SJCRH30 (cell line): ENCODE results near the gene PRTFDC1. TPM values are rescaled to one million over a fixed set of nuclear protein-coding genes. Genes with fewer than 3 reads are reported as not detected.
"Not testable (repeated sequence)": the region's sequence is repeated elsewhere in the genome, so short reads cannot be mapped to it uniquely, and the experiment has no call there.

ENCODE experiments used
- DNase-seq, 2 experiments: peaks; one replicate each; pipeline ENCODE4 v3.0.0-alpha.2; 2015 to 2020
- H3K27ac ChIP-seq: fragments of 250-450 bp; sonication (Bioruptor Pico); 2 replicates; pipeline ENCODE4 v1.5.1; 2020; ENCODE audit warnings: mild to moderate bottlenecking, moderate library complexity
- H3K27me3 ChIP-seq: fragments of 250-450 bp; sonication (Bioruptor Pico); 2 replicates; pipeline ENCODE4 v1.5.1; 2020; ENCODE audit warnings: mild to moderate bottlenecking, moderate library complexity
- H3K36me3 ChIP-seq: fragments of 250-450 bp; sonication (Bioruptor Pico); 2 replicates; pipeline ENCODE4 v1.5.1; 2020; ENCODE audit warnings: mild to moderate bottlenecking, moderate library complexity
- H3K4me1 ChIP-seq: fragments of 250-450 bp; sonication (Bioruptor Pico); 2 replicates; pipeline ENCODE4 v1.5.1; 2020; ENCODE audit warnings: mild to moderate bottlenecking, moderate library complexity
- H3K4me3 ChIP-seq: fragments of 250-450 bp; sonication (Bioruptor Pico); 2 replicates; pipeline ENCODE4 v1.5.1; 2020; ENCODE audit warnings: mild to moderate bottlenecking, moderate library complexity
- H3K9me3 ChIP-seq: fragments of 250-450 bp; sonication (Bioruptor Pico); replicated peaks from 2 replicates; pipeline ENCODE4 v1.5.1; 2020; ENCODE audit warnings: mild to moderate bottlenecking, moderate library complexity
- total RNA-seq: library from RNA; depleted of rRNA; stranded (reverse); fragments of >200 nt; shearing (Covaris generic); gene quantifications from 2 replicates; pipeline ENCODE4 v1.2.3, GENCODE V29; 2014

The PRTFDC1 gene
- total RNA-seq, 1 experiment from 2014 or later = 0.08 TPM

DNA sequence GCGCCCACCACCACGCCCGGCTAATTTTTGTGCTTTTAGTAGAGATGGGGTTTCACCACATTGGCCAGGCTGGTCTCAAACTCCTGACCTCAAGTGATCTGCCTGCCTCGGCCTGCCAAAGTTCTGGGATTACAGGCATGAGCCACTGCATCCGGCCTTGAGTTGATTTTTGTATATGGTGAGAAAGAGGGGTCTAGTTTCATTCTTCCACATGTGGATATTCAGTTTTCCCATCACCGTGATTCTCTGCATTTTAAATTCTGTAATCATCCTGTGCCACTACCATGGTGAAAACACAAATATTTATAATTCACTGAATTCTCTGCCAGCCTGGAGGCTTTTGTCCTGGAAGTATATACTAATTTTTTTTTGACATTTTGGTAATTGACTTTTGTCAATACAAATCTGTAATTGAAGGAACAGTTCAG, 5.2 kb upstream of the PRTFDC1 start:
- H3K9me3 ChIP-seq, H3K27me3 ChIP-seq, H3K36me3 ChIP-seq, H3K4me3 ChIP-seq, H3K4me1 ChIP-seq, H3K27ac ChIP-seq, DNase-seq: not testable (repeated sequence)

DNA sequence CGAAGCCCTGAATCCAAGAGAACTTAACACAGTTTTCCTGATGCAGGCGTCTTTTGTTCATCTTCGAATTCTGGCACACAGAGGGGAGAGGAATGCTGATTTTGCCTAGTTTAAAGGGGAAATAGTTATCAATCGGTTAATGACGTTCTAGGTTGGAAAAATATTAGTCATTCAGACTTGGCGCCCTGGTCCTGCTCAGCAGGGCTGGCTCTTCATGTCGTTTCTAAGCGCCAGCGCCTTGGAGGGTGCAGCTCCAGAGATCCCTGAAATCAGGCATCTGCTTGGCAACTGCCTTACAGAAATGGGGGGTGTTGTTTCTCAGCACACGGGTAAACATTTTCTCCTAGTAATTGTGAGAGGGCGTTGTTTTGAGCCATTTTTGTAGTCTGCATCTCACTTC, 1.3 kb upstream of the PRTFDC1 start:
- Histone ChIP-seq H3K9me3 (no peaks in the 10 kb centered on the region), H3K4me3 (no peak overlapping the region), H3K27me3 (no peaks in the 10 kb centered on the region), H3K4me1 (no peaks in the 10 kb centered on the region), H3K36me3 (no peaks in the 10 kb centered on the region), H3K27ac (no peak overlapping the region)
- DNase-seq = no peak

DNA sequence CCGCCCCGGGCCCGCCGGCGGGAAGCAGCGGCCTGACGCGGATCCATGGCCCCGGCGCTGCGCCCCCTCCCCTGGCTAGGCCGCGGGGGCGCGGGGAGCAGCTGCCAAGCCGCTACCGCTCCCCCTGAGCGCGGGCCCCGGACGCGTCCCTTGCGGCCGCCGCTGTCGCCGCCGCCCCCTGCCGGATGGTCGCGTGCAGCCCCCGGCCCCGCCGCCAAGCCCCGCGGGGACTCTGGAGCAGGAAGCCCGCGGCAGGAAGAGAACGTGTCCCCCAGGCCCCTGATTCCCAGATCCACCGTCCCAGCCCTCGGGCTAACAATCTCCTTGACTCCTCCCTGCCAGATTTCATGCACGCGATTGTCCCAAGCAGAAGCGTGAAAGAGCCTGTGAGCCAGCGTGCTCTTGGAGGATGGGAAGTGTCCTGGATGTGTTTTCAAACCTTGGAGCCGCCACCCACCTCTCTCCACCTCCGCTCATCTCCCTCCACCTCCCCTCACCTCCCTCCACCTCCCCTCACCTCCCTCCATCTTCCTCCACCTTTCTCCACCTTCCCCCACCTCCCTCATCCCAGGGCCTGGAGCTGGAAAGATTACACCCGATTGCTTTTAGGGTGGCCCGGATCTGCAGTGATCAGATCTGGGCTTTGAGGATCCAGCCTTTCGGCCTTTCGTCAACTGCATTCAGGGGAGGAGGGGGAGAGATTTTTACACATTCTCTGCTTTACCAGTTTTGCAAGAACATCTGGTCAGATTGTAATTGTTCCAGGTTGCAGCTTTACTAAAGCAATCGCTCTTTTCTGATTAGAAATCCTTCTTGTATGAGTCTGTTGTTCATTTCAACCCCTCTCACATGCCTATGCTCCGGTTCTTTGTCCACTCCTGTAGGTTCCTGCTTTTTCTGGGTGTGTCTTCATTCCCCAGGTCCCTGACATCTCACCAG, 570 bp upstream of the PRTFDC1 start:
- no peaks in the 10 kb centered on the region for H3K36me3 ChIP-seq
- no peaks in the 10 kb centered on the region for H3K9me3 ChIP-seq
- H3K4me3 ChIP-seq = no peak overlapping the region
- no peaks in the 10 kb centered on the region for H3K27me3 ChIP-seq
- no peak overlapping the region for H3K27ac ChIP-seq
- no peaks in the 10 kb centered on the region for H3K4me1 ChIP-seq
- no peak for DNase-seq

DNA sequence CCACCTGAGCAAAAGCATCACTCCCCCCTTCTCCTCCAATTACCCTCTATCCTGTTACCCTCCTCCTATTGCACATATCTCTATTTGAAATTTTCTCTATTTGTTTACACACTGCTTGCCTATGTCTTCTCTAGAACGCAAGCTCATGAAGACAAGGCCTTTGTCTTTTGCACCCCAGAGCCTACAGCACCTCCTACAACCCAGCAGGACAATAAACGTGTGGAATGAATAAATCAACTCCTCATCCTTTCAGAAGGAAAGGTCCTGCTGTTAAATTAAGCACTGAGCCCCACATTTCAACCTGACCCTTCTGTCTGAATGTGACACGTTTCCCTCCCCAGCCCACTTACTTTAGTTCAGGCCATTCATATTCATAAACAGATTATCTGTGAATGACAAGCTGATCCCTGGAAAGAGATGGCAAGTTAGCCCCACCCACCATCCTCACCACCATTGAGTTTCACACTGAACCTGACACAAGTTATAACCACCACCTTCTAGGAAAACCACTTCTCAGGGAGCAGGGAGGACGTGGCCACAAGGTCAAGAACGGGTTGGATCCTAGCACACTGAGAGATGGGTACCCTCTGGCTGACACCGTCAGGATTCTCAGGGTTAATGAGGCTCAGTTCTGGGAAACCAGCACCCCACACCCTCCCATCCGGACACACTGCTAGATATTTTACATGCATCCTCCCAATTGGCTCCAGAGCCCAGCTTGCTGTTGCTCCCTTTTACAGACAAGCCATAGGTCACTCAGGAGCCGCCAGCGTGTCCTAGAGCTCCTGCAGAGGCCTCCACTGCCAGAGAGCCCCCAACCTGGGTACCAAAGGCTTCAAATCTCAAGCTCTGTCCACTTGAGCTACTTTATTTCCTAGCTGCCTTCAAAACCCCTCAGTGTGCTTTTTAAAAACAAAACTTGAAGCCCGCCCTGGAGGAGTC, 934 bp downstream of the PRTFDC1 start:
- DNase-seq = no peak
- no peaks in the 10 kb centered on the region for H3K4me1 ChIP-seq
- no peaks in the 10 kb centered on the region for H3K36me3 ChIP-seq
- H3K9me3 ChIP-seq = no peaks in the 10 kb centered on the region
- no peak overlapping the region for H3K4me3 ChIP-seq
- no peaks in the 10 kb centered on the region for H3K27me3 ChIP-seq
- no peak overlapping the region for H3K27ac ChIP-seq

DNA sequence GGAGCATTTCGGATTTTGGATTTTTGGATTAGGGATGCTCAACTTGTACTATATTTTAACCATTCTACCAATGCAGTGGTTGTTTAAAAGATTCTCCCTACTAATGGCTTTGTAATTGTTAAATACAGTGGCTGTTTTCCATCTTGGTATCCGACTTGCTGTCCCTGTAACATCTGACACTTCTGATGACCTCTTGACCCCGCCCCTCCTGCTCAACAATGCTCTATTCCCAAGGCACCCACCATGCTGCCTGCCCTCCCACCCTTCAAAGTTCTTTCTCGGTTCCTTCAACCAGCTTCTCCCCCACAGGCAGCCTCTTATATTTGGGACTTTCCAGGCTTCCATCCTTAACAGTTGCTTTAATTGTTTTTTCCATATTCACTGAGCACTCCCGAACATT, 2.0 kb downstream of the PRTFDC1 start:
- Histone ChIP-seq H3K4me3 (no peak overlapping the region), H3K9me3 (no peaks in the 10 kb centered on the region), H3K27ac (no peak overlapping the region), H3K27me3 (no peaks in the 10 kb centered on the region), H3K4me1 (no peaks in the 10 kb centered on the region), H3K36me3 (no peaks in the 10 kb centered on the region)
- no peak for DNase-seq

DNA sequence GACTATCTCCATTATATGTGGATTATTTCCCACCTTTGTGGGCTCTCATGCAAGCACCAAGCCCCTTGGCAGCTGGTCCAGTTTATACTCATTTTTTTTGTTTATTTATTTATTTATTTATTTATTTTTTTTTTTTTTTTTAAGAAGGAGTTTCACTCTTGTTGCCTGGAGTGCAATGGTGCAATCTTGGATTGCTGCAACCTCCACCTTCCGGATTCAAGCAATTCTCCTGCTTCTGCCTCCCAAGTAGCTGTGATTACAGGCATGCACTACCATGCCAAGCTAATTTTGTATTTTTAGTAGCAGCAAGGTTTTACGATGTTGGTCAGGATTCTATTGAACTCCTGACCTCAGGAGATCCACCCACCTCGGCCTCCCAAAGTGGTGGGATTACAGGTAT, 2.8 kb downstream of the PRTFDC1 start:
- Histone ChIP-seq H3K27me3 (no peaks in the 10 kb centered on the region), H3K4me3 (no peak overlapping the region), H3K27ac (no peak overlapping the region), H3K9me3 (no peaks in the 10 kb centered on the region), H3K36me3 (no peaks in the 10 kb centered on the region), H3K4me1 (no peaks in the 10 kb centered on the region; the same call in 1 of the 2 replicates)
- no peak for DNase-seq

DNA sequence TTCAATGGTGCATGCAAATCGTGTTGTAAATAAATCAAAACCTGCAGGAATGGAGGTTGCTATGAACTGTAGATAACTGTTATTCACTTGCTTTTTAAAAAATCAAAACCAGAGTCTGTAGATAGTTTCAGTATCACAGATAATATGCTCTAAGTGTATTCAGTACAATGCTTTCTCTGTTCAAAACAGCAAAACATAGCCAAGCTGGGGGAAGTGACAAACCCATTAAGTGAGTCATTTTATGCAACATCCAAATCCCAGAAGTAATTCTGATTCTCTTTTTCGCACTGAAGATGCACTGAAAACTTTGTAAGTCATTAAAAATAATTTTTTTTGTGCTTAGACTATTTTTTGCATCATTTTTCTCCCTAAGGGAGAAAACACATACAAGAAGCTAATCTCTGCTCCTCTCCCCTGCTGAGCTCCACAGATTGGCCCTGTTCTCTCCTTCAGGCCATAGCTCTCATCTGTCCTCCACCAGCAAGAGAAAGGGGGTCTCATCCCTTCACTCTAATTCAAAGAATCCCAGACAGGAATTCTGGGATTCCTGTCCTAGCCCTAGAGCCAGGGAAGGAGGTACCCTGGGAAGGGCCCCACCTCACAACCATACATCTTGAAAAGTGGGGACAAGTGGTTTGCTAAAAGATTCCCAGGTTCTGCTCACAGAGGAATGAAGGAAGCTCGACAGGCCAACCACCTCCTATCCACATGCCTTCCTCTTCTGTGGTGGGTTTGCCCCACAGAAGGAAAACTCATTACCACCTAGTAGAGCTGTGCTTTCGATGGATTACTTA, 4.9 kb downstream of the PRTFDC1 start:
- no peaks in the 10 kb centered on the region for H3K36me3 ChIP-seq
- H3K4me1 ChIP-seq = peaks cover 3% of the 10 kb centered on the region; the same call in 1 of the 2 replicates
- DNase-seq = no peak
- no peak overlapping the region for H3K4me3 ChIP-seq
- H3K9me3 ChIP-seq = no peaks in the 10 kb centered on the region
- H3K27me3 ChIP-seq = no peaks in the 10 kb centered on the region
- H3K27ac ChIP-seq = no peak overlapping the region

DNA sequence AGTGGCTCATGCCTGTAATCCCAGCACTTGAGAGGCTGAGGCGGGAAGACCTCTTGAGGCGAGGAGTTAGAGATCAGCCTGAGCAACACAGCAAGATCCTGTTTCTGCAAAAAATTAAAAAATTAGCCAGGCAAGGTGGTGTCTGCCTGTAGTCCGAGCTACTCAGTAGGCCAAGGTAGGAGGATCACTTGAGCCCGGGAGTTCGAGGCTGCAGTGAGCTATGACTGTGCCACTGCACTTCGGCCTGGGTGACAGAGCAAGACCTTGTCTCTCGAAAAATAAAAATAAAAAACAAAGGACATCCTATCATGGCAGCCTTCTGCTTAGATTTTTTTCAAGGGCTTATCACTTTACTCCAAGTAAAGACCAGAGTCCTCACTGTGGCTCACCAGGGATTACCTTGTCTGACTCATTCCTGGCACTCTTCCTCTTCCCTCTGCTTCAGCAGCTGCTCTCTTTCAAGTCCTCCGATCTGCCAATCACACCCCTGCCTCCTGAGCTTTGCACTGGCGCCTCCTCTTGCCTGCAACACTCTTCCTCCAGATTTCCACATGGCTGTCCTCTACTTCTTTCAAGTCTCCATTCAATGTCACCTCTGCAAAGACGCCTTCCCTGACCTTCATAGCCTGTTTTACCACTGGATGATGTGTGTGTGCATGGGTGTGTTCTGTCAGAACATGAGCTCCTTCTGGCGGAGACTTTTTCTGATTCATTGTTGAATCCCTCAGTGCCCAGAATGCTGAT, 7.7 kb downstream of the PRTFDC1 start:
- Histone ChIP-seq H3K36me3 (no peaks in the 10 kb centered on the region), H3K27me3 (no peaks in the 10 kb centered on the region), H3K4me1 (peaks cover 3% of the 10 kb centered on the region; the same call in 1 of the 2 replicates), H3K4me3 (no peak overlapping the region), H3K9me3 (no peaks in the 10 kb centered on the region), H3K27ac (no peak overlapping the region)
- DNase-seq = peak; percentile 48 to 58

DNA sequence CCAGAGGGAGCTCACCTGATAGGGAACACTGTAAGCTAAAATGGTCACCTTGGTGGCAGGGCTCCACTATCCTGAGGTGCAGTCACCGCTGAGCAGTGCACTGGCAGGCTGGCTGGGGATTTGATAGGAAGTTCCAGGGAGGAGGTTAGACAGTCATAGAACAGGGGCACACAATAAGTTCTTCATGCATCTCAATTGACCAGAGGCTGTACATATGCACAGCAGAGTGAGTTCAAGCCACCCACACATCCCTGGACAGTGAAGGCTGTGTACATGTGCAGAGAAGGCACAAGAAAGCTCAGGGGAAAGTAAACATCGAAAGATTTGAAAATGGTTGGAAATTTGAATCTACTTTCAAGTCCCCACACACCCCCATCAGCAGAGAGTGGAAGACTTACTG, 13.9 kb downstream of the PRTFDC1 start:
- no peak overlapping the region for H3K27ac ChIP-seq
- H3K27me3 ChIP-seq = no peaks in the 10 kb centered on the region
- no peaks in the 10 kb centered on the region for H3K9me3 ChIP-seq
- H3K4me1 ChIP-seq = no peaks in the 10 kb centered on the region
- no peaks in the 10 kb centered on the region for H3K36me3 ChIP-seq
- no peak overlapping the region for H3K4me3 ChIP-seq
- DNase-seq = peak in 1 of 2 experiments; percentile 9

DNA sequence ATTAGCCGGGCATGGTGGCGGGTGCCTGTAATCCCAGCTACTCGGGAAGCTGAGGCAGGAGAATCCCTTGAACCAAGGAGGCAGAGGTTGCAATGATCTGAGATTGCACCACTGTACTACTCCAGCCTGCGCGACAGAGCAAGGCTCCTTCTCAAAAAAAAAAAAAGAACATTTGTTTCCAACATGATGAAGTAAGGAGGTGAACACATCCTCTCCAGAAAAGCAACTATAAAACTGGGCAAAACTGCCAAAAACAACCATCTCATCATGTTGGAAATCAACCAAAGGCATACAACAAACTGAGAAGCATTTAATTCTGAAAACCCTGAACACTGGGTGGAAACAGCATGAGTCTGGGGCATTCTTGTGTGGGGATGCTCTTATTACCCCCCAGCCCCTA, 14.3 kb downstream of the PRTFDC1 start:
- Histone ChIP-seq H3K4me3 (no peak overlapping the region), H3K4me1 (no peaks in the 10 kb centered on the region), H3K27me3 (no peaks in the 10 kb centered on the region), H3K9me3 (no peaks in the 10 kb centered on the region), H3K27ac (no peak overlapping the region), H3K36me3 (no peaks in the 10 kb centered on the region)
- no peak for DNase-seq

DNA sequence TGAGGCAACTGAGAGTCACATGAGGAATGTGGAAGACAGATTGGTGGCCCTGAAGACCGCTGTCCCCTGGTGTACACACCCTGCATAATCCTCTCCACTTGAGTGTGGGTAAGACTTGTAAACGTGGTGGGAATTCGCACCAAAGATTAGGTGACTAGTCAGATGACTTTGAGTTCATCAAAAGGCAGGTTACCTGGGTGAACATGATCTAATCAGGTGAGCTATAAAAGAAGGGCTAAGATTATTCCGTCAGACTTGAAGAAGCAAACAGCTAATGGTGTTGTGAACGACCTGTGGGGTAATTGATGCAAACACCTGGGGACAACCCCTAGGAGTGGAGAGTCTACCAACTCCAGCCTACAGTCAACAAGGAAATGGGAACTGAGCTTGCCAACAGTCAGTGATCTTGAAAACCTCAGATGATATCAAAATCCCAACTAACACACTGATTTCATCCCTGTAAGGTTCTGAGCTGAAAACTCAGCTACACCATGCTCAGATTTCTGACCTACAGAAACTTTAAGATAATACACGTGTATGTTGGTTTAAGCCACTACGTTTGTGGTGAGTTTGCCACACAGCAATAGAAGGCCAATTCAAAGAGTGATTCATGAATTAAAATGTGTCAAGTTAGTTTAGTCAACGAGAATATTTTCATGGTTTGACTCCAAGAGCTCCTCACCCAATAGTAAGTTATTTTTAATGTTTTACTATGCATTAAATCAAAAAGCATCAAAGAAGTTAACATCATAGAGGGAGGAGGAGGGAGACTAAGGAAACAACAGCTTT, 16.7 kb downstream of the PRTFDC1 start:
- no peak overlapping the region for H3K4me3 ChIP-seq
- H3K27me3 ChIP-seq = no peaks in the 10 kb centered on the region; the same call in none of the 2 replicates
- DNase-seq = no peak
- H3K4me1 ChIP-seq = no peaks in the 10 kb centered on the region
- H3K36me3 ChIP-seq = no peaks in the 10 kb centered on the region
- H3K9me3 ChIP-seq = no peaks in the 10 kb centered on the region
- no peak overlapping the region for H3K27ac ChIP-seq

DNA sequence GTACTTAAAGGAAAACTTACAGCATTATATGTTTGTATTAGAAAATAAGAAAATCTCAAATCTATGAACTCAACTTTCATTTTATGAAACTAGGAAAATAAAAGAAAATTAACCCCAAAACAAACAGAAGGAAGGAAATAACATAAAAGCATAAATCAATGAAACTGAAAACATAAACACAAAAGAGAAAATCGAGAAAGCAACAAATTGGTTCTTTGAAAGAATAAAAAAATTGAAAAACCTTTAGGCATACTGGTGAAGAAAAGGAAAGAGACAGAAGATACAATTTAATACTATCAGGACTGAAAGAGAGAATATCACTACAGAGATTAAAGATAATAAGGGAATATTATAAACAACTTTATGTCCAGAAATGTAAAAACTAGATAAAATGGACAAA, 21.2 kb downstream of the PRTFDC1 start:
- Histone ChIP-seq H3K27ac (no peak overlapping the region), H3K27me3 (peaks cover 4% of the 10 kb centered on the region)
- no peak for DNase-seq

DNA sequence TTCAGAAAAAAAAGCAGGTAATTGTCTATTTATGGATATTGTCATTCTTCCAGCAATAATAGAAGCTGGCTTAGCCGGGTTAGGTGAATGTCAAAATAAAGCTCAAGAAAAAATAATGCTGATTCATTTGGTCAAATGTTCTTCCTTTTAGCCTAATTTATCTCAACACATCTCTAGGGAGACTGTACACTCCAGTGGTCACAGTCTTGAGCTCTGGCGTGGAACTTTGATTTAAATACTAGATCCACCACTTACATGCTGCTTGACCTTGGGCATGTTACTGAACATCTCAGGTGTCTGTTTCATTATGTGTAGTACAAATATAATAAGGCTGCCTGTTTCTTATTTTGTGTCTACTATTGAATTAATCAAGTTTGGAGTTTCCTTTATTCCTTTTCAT, 22.0 kb downstream of the PRTFDC1 start:
- peaks cover 4% of the 10 kb centered on the region for H3K27me3 ChIP-seq
- H3K9me3 ChIP-seq = no peaks in the 10 kb centered on the region
- DNase-seq = no peak
- H3K4me3 ChIP-seq = no peak overlapping the region
- H3K4me1 ChIP-seq = no peaks in the 10 kb centered on the region
- H3K36me3 ChIP-seq = no peaks in the 10 kb centered on the region
- H3K27ac ChIP-seq = no peak overlapping the region

More for the DNA sequence above, 21.2 kb downstream of the PRTFDC1 start:
- no peak overlapping the region for H3K4me3 ChIP-seq
- no peaks in the 10 kb centered on the region for H3K4me1 ChIP-seq
- no peaks in the 10 kb centered on the region for H3K9me3 ChIP-seq
- no peaks in the 10 kb centered on the region for H3K36me3 ChIP-seq
